CMK (cell line): Measurements from ENCODE around the gene IFNGR2.
"Not testable (repeated sequence)": the region's sequence is repeated elsewhere in the genome, so short reads cannot be mapped to it uniquely, and the experiment has no call there.

Source experiments
- DNase-seq: peaks from one replicate; pipeline ENCODE4 v3.0.0-alpha.2; 2010; ENCODE audit warnings: low read depth

Gene IFNGR2

GRCh38 chr21:33402001-33402979 is 923 bp upstream of the IFNGR2 start:
- peak; percentile 29 for DNase-seq

GRCh38 chr21:33403786-33404585 is 773 bp downstream of the IFNGR2 start:
- DNase-seq = peak; percentile 30

GRCh38 chr21:33406493-33406892 is 3.3 kb downstream of the IFNGR2 start:
- DNase-seq = no peak

- no peak for DNase-seq
These were observed 8.8 kb downstream of the IFNGR2 start for GRCh38 chr21:33411949-33412430.

GRCh38 chr21:33412439-33412831 is 9.2 kb downstream of the IFNGR2 start:
- DNase-seq = not testable (repeated sequence)

- DNase-seq = no peak
These were observed 9.8 kb downstream of the IFNGR2 start for GRCh38 chr21:33412832-33413519.

GRCh38 chr21:33414068-33414467 is 10.9 kb downstream of the IFNGR2 start:
- no peak for DNase-seq

GRCh38 chr21:33414926-33415325 is 11.7 kb downstream of the IFNGR2 start:
- no peak for DNase-seq

GRCh38 chr21:33418691-33419090 is 15.5 kb downstream of the IFNGR2 start:
- DNase-seq = no peak

- no peak for DNase-seq
These were observed 16.4 kb downstream of the IFNGR2 start for GRCh38 chr21:33419538-33420123.

GRCh38 chr21:33421713-33422393 is 18.6 kb downstream of the IFNGR2 start:
- DNase-seq = no peak

- DNase-seq = no peak
These were observed 21.0 kb downstream of the IFNGR2 start for GRCh38 chr21:33424214-33424613.

GRCh38 chr21:33425825-33426224 is 22.6 kb downstream of the IFNGR2 start:
- DNase-seq = no peak

GRCh38 chr21:33427051-33427450 is 23.8 kb downstream of the IFNGR2 start:
- no peak for DNase-seq

- no peak for DNase-seq
These were observed 25.5 kb downstream of the IFNGR2 start for GRCh38 chr21:33428669-33429068.

- no peak for DNase-seq
These were observed 27.6 kb downstream of the IFNGR2 start for GRCh38 chr21:33430858-33431257.

- DNase-seq = no peak
These were observed 29.3 kb downstream of the IFNGR2 start for GRCh38 chr21:33432496-33432895.

GRCh38 chr21:33433001-33433400 is 29.8 kb downstream of the IFNGR2 start:
- DNase-seq = no peak

GRCh38 chr21:33433425-33434114 is 30.4 kb downstream of the IFNGR2 start:
- no peak for DNase-seq

GRCh38 chr21:33434770-33435360 is 31.7 kb downstream of the IFNGR2 start:
- DNase-seq = no peak
